Measurements from ENCODE around the gene ZNF785. TPM values are rescaled to one million over a fixed set of nuclear protein-coding genes. Genes with fewer than 3 reads are reported as not detected.
"Not testable (repeated sequence)": the region's sequence is repeated elsewhere in the genome, so short reads cannot be mapped to it uniquely, and the experiment has no call there.

Gene ZNF785
- 10 to 100 TPM; 22.3 to 29.1 (median 25.2) TPM for polyA plus RNA-seq (ENCODE audit: insufficient read depth in 1 of 5, insufficient read length in 5 of 5, low replicate concordance in 1 of 5)
- long read RNA-seq, donor 1, transcript ZNF785-201 (3 exons, 3,282 nt) = major isoform, 11 of 11 reads
- long read RNA-seq, donor 1, partial matches to known transcripts = 0 of 11 reads
- long read RNA-seq, donor 1, other reads (novel, unspliced or antisense) = 0 of 11 reads
- long read RNA-seq, donor 2, partial matches to known transcripts = 0 of 1 reads
- long read RNA-seq, donor 2, other reads (novel, unspliced or antisense) = 0 of 1 reads
- long read RNA-seq, donor 3, transcript ZNF785-201 (3 exons, 3,282 nt) = major isoform, 5 of 5 reads
- long read RNA-seq, donor 3, partial matches to known transcripts = 0 of 5 reads
- long read RNA-seq, donor 3, other reads (novel, unspliced or antisense) = 0 of 5 reads
- long read RNA-seq, donor 4, transcript ZNF785-201 (3 exons, 3,282 nt) = major isoform, 11 of 11 reads
- long read RNA-seq, donor 4, partial matches to known transcripts = 0 of 11 reads
- long read RNA-seq, donor 4, other reads (novel, unspliced or antisense) = 0 of 11 reads
- long read RNA-seq, donor 5, transcript ZNF785-201 (3 exons, 3,282 nt) = major isoform, 12 of 17 reads
- long read RNA-seq, donor 5, partial matches to known transcripts = 5 of 17 reads
- long read RNA-seq, donor 5, other reads (novel, unspliced or antisense) = 0 of 17 reads
- long read RNA-seq, donor 6, transcript ZNF785-201 (3 exons, 3,282 nt) = major isoform, 13 of 13 reads
- long read RNA-seq, donor 6, partial matches to known transcripts = 0 of 13 reads
- long read RNA-seq, donor 6, other reads (novel, unspliced or antisense) = 0 of 13 reads
- long read RNA-seq, donor 7, partial matches to known transcripts = 0 of 4 reads
- long read RNA-seq, donor 7, other reads (novel, unspliced or antisense) = 0 of 4 reads
- long read RNA-seq, donor 8, partial matches to known transcripts = 0 of 2 reads
- long read RNA-seq, donor 8, other reads (novel, unspliced or antisense) = 0 of 2 reads

DNA sequence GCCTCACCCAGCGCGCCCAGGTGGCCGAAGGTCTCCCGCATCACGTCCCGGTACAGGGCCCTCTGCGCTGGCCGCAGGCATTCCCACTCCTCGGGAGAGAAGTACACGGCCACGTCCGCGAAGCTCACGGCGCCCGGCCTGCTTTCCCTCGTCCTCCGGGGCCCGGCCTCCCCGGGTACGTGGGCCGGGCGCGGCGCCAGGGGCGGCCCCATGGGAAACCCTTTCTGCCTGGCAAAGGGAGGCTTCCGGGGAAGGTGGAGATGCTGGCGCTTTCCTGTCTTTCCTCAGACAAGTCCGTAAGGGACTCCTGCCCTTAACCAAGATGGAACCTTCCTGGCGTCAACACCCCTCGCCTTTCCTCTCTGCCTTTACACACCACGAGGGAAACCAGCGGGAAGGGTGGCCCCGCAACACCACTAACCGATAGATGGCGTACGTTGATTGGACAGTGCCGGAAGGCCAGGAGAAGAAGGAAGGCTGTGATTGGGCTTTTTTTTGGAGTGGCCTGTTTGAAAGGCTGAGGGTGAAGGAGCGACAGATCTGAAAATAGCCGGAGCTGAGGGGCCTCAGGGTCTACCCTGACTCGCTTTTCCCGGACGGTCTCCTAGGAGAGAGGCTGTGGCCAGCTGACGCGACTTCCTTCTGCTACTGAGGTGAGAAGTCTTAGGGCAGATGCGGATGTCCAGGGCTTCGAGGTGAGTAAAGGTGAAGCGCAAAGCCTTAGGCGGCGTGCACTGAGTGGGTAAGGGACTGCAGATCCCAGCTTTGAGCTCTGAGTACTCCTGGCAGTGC, at the start of gene ZNF785:
Gene ZNF785 (minus strand): TSS at position 298 of the 792 bp plus-strand sequence. CDS start 86 bp downstream, at position 212.
- DNase-seq = peak; percentile 96 to 98

DNA sequence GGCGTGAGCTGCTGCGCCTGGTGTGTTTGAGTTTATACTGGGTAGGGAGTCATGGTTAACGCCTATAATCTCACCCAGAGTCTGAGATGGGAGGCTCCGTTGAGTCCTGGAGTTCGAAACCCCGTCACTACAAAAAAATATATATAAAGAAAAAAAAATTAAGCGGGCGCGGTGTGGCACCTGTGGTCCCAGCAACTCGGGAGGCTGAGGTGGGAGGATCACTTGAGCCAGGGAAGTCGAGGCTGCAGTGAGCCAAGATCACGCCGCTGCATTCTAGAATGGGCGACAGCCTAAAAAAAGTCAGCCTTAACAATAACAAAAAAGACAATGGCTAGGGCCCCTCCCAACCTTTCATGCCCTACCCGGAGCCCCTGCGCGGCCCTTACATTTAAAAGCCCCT, 48.0 kb upstream of the ZNF785 start:
- DNase-seq = no peak

DNA sequence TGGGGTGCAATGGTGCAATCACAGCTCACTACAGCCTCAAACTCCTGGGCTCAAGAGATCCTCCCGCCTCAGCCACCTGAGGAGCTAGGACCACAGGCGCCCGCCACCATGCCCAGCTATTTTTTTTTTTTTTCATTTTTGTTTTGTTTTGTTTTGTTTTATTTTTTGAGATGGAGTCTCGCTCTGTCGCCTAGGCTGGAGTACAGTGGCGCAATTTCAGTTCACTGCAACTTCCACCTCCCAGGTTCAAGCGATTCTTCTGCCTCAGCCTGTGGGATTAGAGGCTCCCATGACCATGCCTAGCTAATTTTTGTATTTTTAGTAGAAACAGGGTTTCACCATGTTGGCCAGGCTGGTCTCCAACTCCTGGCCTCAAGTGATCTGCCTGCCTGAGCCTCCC, 47.0 kb upstream of the ZNF785 start:
- not testable (repeated sequence) for DNase-seq

DNA sequence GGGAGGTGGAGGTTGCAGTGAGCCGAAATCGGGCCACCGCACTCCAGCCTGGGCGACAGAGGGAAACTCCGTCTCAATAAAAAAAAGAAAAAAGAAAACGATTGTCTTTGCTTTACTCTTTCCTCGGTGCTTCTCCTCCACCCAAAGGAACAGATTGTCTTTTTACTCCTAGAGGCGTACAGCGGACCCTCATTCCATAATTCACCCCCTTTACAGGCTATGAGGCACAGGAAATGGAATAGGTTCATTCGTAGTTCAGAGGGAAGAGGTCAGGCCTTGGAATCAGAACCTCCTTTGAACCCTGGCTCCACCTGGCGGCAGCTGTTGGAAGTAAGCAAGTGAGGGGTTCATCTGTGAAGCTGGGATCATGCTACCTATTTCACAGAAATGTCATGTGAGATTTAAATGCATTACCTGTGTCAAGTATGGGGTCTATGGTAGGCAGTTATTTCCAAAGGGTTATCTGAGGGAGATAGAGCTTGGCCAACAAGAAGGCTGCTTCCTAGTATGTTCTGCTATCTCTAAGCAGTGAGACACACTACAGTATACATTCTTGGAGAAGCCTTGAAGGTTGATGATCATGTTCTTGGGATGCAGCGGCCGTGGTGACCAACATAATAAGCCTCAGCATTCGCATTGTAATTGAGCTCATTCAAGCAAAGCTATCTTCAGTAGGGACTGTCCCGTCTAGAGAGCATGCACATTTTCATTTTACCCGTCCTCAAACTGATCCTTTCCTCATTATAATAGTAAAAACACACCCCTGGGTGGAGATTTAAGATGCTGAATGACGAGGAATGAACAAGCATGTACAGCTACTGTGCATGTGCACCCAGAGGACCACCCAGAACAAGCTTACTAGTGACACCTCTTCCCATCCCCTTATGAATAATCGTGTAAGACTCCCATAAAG, 43.4 kb upstream of the ZNF785 start:
- DNase-seq = peak; percentile 69 to 74

DNA sequence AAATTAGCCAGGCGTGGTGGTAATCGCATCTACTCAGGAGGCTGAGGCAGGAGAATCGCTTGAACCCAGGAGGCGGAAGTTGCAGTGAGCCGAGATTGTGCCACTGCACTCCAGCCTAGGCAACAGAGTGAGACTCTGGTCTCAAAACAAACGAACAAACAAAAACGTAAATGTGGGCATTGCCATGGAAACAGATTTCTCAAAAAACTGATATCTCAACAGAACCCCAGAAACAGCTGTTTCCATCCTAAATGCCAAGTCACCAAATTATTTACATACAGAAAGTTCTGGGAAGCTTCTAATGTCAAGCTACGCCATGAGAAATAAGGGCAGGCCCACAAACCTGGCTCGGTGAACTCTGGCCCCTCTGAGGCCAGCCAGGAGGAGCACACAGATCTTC, 40.7 kb upstream of the ZNF785 start:
- no peak for DNase-seq

DNA sequence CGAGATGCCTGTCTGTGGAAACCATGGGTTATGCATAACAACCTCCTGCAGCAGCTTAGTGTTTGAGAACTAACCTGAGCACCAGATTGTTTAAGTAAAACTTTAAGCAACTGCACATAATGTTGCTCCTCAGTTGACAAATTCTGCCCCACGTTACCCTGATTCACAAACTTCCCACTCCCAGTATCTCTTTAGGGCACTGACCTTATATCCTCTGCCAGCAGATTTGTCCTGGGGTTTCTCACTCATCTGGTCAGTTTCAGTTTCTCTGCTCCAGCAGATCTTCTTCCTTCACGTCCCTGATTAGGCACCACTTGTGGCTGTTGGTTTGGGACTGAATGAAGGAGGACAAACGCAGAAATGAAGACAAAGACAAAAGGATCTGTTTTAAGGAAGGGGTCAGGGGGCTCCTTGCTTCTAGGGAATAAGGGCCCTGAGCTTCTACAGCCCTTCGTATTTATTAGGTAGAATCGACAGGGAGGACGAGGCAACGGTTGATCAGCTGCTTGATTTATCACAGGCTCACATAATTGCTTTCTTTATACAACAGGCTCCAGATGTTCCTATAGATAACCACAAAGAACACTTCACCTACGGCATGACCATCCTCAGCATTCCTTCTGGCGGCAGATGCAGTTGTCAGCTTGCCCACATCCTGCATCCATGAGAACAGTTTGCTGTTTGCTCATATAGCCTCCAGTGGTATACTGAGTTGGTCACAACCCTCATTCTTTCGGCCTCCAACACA, 38.2 kb upstream of the ZNF785 start:
- DNase-seq = no peak

DNA sequence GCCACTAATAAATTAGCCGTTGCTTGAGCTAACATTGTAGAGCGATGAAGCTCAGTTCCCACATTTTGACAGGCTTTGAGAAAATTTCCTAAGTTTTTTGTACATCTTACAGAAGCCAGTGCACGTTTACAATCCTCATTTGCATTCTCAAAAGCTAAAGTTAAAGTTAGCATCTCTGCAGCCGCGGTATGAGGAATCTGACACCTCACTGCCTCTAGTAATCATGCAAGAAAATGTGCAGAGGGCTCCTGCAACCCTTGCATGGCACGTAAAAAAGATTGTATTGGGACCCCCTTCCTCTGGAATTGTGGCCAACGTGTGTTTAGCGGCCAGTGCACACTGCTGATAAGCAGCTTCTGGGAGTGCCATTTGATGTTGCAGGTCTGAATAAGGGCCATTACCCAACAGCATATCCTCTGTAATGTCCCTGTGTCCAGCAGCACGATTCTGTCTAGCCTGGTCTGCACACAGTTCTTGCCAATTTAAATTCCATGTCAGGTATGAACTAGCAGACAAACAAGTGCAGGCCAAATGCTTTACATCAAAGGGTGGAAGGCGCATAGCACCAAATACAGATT, 37.0 kb upstream of the ZNF785 start:
- DNase-seq = no peak

DNA sequence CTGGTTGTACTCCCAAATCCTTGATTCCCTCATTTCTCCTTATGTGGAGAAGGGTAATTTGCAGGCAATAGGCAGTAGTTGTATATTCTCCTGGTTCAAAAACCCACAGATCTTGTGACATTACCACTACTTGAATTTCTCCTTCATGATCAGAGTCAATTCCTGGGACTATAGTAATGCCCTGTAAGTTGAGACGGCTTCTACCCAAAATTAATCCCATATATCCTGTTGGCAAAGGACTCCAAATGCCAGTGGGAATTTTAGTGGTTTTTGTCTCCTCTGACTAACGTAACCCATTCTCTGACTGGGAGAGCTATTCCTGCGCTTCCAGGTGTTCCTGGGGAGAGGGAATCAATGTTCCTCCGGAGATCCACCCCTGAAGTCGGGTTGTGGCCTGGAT, 36.3 kb upstream of the ZNF785 start:
- DNase-seq = no peak

DNA sequence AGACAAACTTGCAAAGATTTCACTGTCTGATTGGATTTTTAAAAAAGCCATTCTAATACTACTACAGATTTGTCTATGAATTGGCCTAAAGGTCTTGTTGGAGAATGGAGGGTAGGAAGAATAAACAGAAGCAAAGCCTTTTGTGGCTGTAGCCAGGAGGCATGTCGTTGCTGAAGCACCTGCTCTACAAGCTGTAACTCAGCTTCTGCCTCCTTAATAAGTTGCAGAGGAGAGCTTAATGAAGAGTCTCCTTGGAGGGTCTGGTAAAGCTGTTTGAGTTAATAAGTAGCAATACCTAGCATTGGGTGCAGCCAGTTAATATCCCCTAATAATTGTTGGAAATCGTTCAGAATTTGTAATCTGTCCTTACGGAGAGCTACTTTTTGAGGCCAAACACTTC, 34.7 kb upstream of the ZNF785 start:
- DNase-seq = no peak

DNA sequence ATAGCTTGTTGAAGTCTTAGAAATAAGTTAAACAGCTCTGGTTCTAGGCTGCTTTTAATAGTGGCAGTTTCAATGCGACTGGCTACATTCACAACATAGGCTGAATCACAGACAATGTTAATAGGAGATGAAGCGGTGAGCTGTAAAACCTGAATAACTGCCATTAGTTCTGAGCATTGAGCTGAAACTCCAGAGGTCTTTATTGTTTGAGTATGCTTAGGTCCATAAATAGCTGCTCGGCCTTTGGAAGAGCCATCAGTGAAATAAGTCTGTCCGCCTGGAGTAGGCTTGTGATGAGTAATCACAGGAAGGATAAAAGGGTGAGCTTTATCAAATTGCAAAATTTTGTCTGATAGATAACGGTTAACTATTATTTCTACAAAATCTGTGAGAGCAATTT, 34.1 kb upstream of the ZNF785 start:
- no peak for DNase-seq

DNA sequence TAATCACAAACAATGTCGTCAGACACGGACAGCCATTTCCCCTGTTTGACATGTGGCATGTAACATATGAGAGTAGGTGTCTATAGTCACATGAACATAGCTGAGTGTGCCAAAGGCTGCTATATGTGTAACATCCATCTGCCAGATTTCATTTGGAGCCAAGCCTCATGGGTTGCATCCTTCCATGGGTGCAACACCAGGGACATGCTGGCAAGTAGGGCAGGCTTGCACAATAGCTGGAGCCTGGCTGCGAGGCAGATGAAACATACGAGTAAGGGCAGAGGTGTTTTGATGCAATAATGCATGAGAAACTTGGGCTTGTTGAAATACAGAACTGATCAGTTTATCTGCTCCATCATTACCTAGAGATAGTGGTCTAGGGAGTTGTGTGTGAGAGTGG, 33.7 kb upstream of the ZNF785 start:
- no peak for DNase-seq

DNA sequence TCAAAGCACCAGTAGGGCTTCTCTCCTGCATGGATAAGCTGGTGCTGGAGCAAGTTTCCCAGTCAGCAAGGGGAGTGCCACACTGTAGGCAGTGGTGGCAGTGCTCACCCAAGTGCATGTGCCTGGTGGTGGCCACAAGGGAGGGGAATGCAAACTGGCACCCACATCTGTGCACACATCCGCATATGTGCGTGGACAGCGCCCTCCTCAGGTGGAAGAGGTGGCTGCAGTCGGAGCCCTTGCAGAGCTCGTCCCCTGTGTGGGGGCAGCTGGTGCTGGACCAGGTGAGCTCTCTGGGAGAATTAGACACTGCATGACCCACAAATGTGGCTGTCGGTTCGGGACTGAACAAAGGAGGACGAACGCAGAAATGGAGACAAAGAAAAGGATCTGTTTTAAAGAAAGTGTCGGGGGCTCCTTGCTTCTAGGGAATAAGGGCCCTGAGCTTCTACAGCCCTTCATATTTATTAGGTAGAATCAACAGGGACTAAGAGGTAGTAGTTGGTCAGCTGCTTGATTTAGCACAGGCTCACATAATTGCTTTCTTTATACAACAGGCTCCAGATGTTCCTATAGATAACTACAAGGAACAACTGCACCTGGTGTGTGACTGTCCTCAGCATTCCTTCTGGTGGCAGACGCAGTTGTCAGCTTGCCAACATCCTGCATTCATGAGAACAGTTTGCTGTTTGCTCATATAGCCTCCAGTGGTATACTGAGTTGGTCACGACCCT, 30.0 kb upstream of the ZNF785 start:
- no peak for DNase-seq

DNA sequence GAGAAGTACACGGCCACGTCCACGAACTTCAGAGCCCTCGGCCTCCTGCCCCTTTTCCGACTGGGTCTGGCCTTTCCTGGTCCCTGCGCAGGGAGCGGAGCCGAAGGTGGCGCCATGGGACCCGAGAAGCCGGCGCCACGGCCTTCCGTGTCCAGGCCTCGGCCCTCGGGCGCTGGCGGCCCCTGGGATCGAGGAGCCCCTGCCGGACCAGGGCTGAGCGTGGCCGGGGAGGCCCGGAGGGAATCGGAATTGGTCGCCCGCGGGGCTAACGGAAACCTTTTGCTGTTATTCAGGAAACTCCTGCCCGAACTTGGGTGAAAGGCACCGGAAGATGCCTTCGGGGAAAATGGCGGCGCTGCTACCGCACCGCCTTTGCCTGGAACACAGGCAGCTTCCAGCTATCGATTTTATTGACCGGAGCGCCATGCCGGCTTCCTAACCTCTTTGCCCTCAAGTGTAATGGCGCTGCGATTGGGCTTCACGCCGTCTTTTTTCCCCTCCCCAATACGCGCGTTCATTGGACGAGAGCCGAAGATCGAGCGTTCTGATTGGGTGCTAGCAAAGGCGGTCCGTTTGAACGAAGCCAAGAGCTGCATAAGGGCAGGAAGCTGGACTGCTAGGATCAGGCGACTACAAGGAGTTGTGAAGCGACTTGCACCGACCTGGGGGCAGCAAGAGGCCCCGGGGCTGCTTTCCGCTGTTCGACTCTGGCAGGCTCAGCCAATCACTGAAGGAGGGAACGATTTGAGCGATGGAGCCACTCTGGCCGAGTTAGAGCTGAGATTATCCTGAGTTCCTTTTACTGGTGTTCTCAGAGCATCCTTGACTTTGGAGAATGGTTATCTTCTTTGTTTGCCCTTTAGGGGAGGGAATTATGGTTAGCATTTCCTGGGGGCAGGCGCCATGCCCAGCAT, 24.7 kb upstream of the ZNF785 start, which contains the start of gene ZNF689:
Gene ZNF689 (minus strand): TSS at position 464 of the 914 bp plus-strand sequence. CDS start 348 bp downstream, at position 116.
- DNase-seq = peak; percentile 98 to 99

DNA sequence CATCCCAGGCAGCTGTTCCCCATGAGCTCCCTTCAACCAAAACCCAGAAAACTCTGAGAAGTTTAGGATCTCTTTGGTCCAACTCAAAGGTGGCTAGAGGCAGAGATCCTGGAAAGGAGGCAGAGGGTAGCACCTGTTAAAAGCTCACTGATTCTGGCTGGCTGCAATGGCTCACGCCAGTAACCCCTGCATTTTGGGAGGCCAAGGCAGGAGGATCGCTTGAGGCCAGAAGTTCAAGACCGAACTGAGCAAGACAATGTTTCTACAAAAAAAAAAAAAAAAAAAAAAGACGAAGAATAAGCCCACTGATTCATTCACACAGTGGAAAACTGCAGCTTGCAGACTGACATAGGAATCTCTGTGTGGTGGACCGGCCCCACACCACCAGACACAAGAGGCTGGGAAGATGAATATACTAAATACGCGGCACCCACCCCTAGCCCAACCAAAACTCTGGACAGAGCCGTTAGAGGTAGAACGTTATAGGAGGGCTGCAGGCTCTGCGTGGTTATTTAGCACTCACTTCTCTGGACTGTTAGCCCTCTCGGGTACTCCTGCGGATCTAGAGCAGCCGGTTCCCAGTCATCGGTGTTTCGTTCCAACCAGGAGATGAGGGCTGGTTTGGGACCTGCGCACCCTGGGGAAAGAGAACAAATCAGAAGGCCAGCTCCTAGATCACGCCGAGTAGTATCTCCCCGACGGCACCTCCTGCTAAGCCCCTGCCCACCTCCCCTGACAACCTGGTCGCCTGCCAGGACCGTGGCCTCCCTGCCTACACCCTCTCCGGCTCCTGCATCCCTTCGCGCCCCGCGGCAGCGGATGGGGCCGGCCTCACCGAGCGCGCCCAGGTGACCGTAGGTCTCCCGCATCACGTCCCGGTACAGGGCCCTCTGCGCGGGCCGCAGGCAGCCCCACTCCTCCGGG, 23.8 kb upstream of the ZNF785 start:
- peak; percentile 45 to 61 for DNase-seq

DNA sequence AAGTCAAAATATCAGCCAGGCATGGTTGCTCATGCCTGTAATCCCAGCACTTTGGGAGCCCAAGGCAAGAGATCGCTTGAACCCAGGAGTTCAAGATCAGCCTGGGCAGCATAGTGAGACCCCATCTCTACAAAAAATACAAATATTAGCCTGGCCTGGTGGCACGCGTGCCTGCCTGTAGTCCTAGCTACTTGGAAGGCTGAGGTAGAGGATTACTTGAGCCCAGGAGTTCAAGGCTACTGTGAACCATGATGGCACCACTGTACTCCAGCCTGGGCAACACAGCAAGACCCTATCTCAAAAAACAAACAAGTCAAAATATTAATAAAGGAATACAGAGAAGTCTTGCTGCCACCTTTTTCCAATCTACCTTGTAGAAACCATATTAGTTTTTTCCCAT, 20.5 kb upstream of the ZNF785 start:
- DNase-seq = no peak

DNA sequence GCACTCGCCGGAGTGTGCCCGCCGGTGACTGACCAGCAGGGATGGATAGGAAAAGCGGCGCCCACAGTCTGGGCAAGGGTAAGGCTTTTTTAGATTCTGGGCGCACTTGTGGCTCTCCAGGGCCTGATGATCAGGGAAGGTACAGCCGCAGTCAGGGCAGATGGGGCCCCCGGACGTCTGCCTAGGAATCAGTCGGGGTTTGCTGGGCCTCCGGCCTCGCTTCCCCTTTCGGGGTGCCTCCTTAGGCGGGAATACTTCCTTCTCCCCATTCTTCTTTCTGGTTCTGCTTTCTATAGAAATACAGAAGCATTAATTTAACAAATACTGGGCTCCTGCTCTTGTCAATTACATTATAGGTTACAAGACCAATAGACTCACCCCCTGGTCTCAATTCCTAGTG, 19.7 kb upstream of the ZNF785 start:
- DNase-seq = no peak

Measured in right lung (tissue), 10 donors.